ENCODE results near the gene FANCL.
"Not testable (repeated sequence)": the region's sequence is repeated elsewhere in the genome, so short reads cannot be mapped to it uniquely, and the experiment has no call there.

Gene FANCL

DNA sequence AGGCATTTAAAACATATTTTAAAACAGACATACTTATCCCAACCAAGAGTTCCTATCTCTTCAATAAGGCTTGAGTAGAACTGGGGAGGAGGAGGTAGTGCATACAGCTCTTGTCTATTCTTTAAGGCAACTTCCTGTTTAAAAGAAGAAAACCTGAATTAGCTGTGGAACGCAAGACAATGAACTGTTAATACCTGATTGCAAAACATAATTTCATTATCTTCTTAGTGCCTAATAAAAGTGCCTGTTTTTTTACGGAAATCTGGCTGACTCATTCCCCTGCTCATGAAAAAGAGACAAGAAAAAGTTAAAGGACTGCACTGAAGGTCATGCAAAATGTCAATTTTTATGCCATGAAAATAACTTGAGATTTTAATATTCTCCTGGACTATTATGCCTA is 19.2 kb downstream of the FANCL start:
- no peaks in the 10 kb centered on the region for H4K20me1 ChIP-seq (ENCODE audit: insufficient read depth, low read length)
- no peaks in the 10 kb centered on the region for H3K9me2 ChIP-seq (ENCODE audit: low read depth, low read length)
- H3K36me3 ChIP-seq (ENCODE audit: insufficient read depth, low read length), result peaks cover 24% of the 10 kb centered on the region
- H3K4me3 ChIP-seq (ENCODE audit: low read depth, low read length, poor library complexity, severe bottlenecking), result no peak overlapping the region
- H3K4me2 ChIP-seq (ENCODE audit: low read length), result no peak overlapping the region
- TF ChIP-seq, protein P1, sequence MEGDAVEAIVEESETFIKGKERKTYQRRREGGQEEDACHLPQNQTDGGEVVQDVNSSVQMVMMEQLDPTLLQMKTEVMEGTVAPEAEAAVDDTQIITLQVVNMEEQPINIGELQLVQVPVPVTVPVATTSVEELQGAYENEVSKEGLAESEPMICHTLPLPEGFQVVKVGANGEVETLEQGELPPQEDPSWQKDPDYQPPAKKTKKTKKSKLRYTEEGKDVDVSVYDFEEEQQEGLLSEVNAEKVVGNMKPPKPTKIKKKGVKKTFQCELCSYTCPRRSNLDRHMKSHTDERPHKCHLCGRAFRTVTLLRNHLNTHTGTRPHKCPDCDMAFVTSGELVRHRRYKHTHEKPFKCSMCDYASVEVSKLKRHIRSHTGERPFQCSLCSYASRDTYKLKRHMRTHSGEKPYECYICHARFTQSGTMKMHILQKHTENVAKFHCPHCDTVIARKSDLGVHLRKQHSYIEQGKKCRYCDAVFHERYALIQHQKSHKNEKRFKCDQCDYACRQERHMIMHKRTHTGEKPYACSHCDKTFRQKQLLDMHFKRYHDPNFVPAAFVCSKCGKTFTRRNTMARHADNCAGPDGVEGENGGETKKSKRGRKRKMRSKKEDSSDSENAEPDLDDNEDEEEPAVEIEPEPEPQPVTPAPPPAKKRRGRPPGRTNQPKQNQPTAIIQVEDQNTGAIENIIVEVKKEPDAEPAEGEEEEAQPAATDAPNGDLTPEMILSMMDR (IDR thresholded peaks at IDR 0.05; ENCODE audit: low read length), result no peak
- TF ChIP-seq EZH2 (IDR thresholded peaks at IDR 0.05; ENCODE audit: borderline replicate concordance, low read length), result no peak
- no peaks in the 10 kb centered on the region for H3F3A ChIP-seq (ENCODE audit: insufficient read depth, low read length)
- no peaks in the 10 kb centered on the region for H3K27me3 ChIP-seq (ENCODE audit: insufficient read depth, low read length)
- no peak overlapping the region for H3K27ac ChIP-seq (ENCODE audit: low read depth, low read length, poor library complexity, severe bottlenecking)
- no peaks in the 10 kb centered on the region for H3K79me2 ChIP-seq (ENCODE audit: insufficient read depth, low read length)
- H3K9ac ChIP-seq (ENCODE audit: low read length), result no peak overlapping the region
- H2AFZ ChIP-seq (ENCODE audit: low read length), result no peak overlapping the region
- H3K9me3 ChIP-seq (ENCODE audit: low read length), result no peaks in the 10 kb centered on the region
- H3K4me1 ChIP-seq (ENCODE audit: insufficient read depth, low read length, severe bottlenecking), result no peaks in the 10 kb centered on the region

DNA sequence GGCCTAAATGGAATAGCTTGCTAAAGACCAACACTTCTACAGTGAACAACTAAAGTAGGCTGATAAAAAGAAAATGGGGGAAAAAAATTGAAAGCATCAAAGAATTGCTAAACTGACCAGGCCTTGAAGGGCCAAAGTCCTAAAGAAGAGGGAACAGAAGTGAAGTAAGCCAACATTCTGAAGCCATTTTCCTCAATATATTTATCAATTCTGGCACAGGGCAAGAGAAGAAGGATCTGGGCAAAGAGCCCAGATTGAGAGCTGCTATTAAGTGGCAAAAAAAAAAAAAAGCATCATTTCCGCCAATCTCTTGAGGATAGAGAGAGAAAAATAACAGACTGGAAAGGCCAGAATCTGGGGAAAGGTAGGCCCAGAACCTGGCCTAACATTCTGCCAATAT is 25.7 kb downstream of the FANCL start:
- no peaks in the 10 kb centered on the region for H3K9me2 ChIP-seq (ENCODE audit: low read depth, low read length)
- TF ChIP-seq, protein P1 (IDR thresholded peaks at IDR 0.05; ENCODE audit: low read length), result no peak
- no peak overlapping the region for H3K4me3 ChIP-seq (ENCODE audit: low read depth, low read length, poor library complexity, severe bottlenecking)
- H3K27me3 ChIP-seq (ENCODE audit: insufficient read depth, low read length), result no peaks in the 10 kb centered on the region
- H3K4me1 ChIP-seq (ENCODE audit: insufficient read depth, low read length, severe bottlenecking), result no peaks in the 10 kb centered on the region
- no peaks in the 10 kb centered on the region for H3K79me2 ChIP-seq (ENCODE audit: insufficient read depth, low read length)
- H3K27ac ChIP-seq (ENCODE audit: low read depth, low read length, poor library complexity, severe bottlenecking), result no peak overlapping the region
- peaks cover 66% of the 10 kb centered on the region for H3K36me3 ChIP-seq (ENCODE audit: insufficient read depth, low read length)
- no peak overlapping the region for H3K9ac ChIP-seq (ENCODE audit: low read length)
- no peak overlapping the region for H2AFZ ChIP-seq (ENCODE audit: low read length)
- no peaks in the 10 kb centered on the region for H4K20me1 ChIP-seq (ENCODE audit: insufficient read depth, low read length)
- 0 out of 2 replicates have a peak, but pooled peaks cover 2% of the 10 kb centered on the region for H3K9me3 ChIP-seq (ENCODE audit: low read length)
- no peaks in the 10 kb centered on the region for H3F3A ChIP-seq (ENCODE audit: insufficient read depth, low read length)
- no peak overlapping the region for H3K4me2 ChIP-seq (ENCODE audit: low read length)

DNA sequence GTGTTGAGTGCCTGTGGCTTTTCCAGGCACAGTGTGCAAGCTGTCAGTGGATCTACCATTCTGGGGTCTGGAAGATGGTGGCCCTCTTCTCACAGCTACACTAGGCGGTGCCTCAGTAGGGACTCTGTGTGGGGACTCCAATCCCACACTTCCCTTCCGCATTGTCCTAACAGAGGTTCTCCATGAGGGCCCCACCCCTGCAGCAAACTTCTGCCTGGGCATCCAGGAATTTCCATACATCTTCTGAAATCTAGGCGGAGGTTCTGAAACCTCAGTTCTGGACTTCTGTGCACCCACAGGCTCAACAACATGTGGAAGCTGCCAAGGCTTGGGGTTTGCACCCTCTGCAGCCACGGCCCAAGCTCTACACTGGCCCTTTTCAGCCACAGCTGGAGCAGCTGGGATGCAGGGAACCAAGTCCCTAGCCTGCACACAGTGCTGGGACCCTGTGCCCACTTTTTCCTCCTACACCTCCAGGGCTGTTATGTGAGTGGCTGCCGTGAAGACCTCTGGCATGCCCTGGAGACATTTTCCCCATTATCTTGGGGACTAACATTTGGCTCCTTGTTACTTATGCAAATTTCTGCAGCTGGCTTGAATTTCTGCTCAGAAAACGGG is 30.1 kb downstream of the FANCL start:
- H3K27ac ChIP-seq (ENCODE audit: low read depth, low read length, poor library complexity, severe bottlenecking); H4K20me1 ChIP-seq (ENCODE audit: insufficient read depth, low read length); H3K9me3 ChIP-seq (ENCODE audit: low read length); H3K4me1 ChIP-seq (ENCODE audit: insufficient read depth, low read length, severe bottlenecking); H3K79me2 ChIP-seq (ENCODE audit: insufficient read depth, low read length); H3K4me3 ChIP-seq (ENCODE audit: low read depth, low read length, poor library complexity, severe bottlenecking); H3F3A ChIP-seq (ENCODE audit: insufficient read depth, low read length); H3K9ac ChIP-seq (ENCODE audit: low read length); H2AFZ ChIP-seq (ENCODE audit: low read length); H3K4me2 ChIP-seq (ENCODE audit: low read length); H3K27me3 ChIP-seq (ENCODE audit: insufficient read depth, low read length); H3K9me2 ChIP-seq (ENCODE audit: low read depth, low read length): not testable (repeated sequence)
- H3K36me3 ChIP-seq (ENCODE audit: insufficient read depth, low read length), result peaks cover 59% of the 10 kb centered on the region

DNA sequence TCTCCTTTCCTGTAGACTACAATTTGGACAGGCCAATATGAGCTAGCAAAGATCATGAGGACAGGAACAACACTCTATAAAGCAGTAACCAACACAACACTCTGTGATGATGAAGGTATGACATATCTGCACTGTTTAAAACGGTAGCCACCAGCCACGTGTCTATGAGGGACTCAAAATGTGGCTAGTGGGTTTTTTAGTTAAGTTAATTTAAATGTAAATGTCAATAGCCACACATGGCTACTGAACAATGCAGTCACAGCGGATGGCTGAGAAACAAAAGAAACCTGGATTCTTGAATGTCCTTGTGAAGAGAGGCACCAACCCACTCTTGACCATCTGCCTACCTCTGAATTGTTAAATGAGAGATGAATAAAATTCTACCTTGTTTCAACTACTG is 33.9 kb downstream of the FANCL start:
- no peak overlapping the region for H2AFZ ChIP-seq (ENCODE audit: low read length)
- TF ChIP-seq, protein P1 (IDR thresholded peaks at IDR 0.05; ENCODE audit: low read length), result no peak
- no peak for TF ChIP-seq EZH2 (IDR thresholded peaks at IDR 0.05; ENCODE audit: borderline replicate concordance, low read length)
- H3K27me3 ChIP-seq (ENCODE audit: insufficient read depth, low read length), result no peaks in the 10 kb centered on the region
- H3K79me2 ChIP-seq (ENCODE audit: insufficient read depth, low read length), result no peaks in the 10 kb centered on the region
- 0 out of 2 replicates have a peak, but pooled peaks cover 2% of the 10 kb centered on the region for H3K9me3 ChIP-seq (ENCODE audit: low read length)
- H3K4me2 ChIP-seq (ENCODE audit: low read length), result no peak overlapping the region
- no peaks in the 10 kb centered on the region for H3F3A ChIP-seq (ENCODE audit: insufficient read depth, low read length)
- H3K27ac ChIP-seq (ENCODE audit: low read depth, low read length, poor library complexity, severe bottlenecking), result no peak overlapping the region
- H3K4me3 ChIP-seq (ENCODE audit: low read depth, low read length, poor library complexity, severe bottlenecking), result no peak overlapping the region
- peaks cover 36% of the 10 kb centered on the region for H3K36me3 ChIP-seq (ENCODE audit: insufficient read depth, low read length)
- H3K9ac ChIP-seq (ENCODE audit: low read length), result no peak overlapping the region
- H3K9me2 ChIP-seq (ENCODE audit: low read depth, low read length), result no peaks in the 10 kb centered on the region
- H3K4me1 ChIP-seq (ENCODE audit: insufficient read depth, low read length, severe bottlenecking), result no peaks in the 10 kb centered on the region
- H4K20me1 ChIP-seq (ENCODE audit: insufficient read depth, low read length), result no peaks in the 10 kb centered on the region
